NCI-H82 treated with DMSO at 0.1 percent for 48 hours (cell line): ENCODE measurements around the gene SCP2.

Experiments
- DNase-seq: peaks from one replicate; lab custom pipeline; 2025; ENCODE audit not compliant: unreplicated experiment; lab: John Stamatoyannopoulos, UW

The SCP2 gene

DNA sequence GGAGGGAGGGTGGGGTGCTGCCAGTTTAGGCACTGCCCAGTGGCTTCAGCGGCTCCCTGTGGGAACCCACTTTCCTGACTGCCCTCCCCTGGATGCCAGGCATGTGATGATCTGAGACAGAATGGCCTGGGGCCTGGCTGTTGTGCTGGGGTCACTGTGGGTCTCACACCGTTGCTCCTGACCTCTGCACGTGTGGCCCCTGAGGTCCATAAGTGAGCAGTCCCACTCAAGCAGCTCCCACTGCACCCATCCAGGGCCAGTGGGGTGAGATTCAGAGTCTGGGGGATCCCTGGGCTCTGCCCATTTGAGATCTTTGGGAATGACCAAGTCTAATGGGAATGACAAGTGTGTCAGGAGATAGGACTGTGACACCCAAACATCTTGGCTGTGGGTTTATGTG lies 153.0 kb downstream of the SCP2 start:
- no peak for DNase-seq

DNA sequence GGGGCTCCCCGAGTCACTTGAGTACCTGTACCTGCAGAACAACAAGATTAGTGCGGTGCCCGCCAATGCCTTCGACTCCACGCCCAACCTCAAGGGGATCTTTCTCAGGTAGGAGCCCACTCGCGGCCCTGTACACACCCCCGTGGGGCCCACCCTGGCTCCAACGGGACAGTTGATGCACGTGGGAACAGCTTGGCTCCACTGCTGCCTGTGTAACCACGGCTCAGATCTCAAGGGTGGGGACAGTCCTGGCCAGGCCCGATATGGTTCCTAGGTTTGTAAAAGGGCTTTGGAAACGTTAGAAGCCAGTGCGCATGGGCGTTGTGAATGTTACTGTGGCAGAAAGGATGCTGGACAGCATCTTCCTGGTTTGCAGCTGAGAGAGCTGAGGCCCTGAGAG lies 153.7 kb downstream of the SCP2 start:
- DNase-seq, result no peak

GRCh38 chr1:53081384-53082066 lies 154.4 kb downstream of the SCP2 start:
- DNase-seq, result no peak

DNA sequence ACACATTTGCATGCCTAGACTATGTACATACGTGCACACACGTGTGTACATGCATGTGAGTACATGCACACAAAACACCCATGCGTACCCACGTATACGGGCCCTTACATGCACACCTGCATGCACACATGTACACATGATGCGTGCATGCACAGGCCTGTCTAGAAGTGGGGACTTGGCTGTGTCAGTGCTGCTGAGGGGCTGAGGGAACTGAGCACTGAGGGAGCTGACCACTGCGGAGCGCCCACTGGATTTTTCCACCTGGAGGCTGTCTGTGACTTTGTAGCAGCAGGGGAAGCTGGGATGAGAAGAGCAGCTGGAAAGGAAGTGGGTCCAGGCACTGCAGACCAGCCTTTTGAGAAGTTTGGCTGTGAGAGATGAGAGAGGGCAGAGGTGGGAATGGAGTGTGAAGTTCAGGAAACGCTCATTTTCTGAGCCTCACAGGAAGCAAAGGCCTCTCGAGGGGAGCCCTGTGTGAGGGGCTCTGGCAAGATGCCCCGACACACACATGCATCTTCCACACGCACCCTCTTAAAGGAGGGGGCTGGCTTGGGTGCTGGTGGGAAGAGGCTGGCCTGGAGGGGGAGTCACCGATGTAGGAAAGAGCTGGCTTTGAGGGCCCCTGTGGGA lies 155.9 kb downstream of the SCP2 start:
- DNase-seq, result no peak

DNA sequence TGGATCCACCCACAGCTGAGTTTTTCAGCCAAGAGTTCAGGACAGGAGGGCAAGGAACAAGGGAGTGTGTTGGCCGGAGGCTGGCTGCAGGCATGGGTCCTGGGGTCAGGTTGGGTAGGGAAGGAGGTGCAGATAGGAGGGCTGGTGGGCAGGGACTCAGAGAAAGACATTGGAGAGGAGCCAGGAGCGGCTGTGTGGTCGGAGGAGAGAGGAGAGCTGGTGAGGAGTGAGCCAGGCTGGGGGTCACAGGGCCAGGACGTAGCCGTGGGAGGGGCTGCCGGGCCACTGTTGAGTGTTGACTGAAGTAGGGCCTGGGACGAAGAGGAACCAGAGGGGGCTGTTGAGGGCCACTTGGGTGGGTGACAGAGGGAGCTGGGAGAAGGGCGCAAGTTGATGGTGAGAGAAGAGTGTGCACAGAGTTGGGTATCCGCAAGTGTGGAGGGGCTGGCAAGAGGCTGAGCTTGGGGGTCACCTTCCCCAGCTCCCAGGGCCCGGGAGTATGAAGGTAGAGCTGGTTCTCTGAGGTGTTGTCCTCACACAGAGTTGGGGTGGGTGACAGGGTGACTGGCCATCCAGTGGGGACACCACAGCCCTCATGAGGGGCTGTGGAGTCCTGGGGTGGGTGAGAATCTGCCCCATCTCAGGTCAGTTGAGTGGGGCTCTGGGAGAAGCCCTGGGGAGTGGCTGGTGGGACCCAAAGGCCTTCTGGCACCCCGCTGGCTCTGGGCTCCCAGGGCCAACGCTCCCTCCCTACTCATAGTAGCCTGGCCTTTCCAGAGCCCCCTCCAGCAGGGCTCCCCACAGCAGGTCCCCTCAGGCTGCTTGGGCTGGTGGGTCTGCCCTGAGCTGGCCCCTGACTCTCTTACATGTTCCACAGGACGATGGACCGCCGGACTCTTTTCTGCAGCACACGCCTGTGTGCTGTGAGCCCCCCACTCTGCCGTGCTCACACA lies 156.8 kb downstream of the SCP2 start:
- DNase-seq, result no peak

DNA sequence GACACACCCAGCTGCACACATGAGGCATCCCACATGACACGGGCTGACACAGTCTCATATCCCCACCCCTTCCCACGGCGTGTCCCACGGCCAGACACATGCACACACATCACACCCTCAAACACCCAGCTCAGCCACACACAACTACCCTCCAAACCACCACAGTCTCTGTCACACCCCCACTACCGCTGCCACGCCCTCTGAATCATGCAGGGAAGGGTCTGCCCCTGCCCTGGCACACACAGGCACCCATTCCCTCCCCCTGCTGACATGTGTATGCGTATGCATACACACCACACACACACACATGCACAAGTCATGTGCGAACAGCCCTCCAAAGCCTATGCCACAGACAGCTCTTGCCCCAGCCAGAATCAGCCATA lies 157.5 kb downstream of the SCP2 start:
- DNase-seq, result no peak

DNA sequence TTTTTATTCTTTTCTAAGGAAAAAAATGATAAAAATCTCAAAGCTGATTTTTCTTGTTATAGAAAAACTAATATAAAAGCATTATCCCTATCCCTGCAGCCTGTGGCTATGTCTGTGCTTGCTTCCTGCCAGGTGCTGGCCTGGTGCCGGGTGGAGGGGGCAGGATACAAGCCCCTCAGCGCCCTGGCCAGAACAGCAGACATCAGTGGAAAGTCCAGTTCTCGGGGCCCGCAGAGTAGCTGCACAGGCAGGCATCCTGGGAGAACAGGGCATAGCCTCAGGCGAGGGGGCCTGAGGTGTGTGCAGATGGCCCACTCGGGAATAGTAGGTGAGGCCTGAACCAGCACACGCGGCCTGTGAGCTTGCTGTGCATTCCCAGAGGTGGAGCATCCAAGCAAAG lies 158.3 kb downstream of the SCP2 start:
- no peak for DNase-seq

- DNase-seq, result no peak
These were observed 159.5 kb downstream of the SCP2 start for GRCh38 chr1:53086491-53087070.

- DNase-seq, result no peak
These were observed 160.5 kb downstream of the SCP2 start for GRCh38 chr1:53087332-53088285.

DNA sequence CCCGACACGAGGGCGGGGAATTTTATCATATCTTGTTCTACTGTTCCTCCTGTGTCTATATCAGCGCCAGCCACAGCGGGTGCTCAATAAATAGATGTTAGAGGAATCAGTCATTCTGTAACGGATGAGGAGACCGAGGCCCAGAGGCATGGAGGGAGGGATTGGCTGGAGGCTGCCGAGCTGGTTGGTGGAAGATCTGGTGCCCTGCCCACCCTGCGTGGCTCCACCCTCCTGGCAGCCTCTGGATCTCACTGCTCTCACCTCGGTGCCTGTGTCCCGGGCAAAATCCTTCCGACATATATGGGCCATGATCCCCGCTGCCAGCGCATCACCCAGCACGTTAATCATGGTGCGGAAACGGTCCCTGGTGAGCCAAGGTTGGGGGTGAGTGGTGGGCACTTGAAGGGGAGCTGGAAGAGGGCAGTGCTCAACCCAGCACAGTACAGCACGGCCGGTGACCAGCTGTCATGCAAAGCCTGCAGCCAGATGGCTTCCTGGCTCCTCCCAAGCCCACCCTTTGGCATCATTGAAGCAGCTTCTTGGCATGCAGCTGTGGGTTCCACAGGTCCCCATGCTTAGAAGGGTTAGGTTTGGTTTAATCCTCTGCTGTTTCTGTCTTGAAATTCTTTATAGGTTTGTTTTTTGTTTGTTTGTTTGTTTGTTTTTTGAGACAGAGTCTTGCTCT lies 161.7 kb downstream of the SCP2 start:
- DNase-seq, result peak; percentile 19

DNA sequence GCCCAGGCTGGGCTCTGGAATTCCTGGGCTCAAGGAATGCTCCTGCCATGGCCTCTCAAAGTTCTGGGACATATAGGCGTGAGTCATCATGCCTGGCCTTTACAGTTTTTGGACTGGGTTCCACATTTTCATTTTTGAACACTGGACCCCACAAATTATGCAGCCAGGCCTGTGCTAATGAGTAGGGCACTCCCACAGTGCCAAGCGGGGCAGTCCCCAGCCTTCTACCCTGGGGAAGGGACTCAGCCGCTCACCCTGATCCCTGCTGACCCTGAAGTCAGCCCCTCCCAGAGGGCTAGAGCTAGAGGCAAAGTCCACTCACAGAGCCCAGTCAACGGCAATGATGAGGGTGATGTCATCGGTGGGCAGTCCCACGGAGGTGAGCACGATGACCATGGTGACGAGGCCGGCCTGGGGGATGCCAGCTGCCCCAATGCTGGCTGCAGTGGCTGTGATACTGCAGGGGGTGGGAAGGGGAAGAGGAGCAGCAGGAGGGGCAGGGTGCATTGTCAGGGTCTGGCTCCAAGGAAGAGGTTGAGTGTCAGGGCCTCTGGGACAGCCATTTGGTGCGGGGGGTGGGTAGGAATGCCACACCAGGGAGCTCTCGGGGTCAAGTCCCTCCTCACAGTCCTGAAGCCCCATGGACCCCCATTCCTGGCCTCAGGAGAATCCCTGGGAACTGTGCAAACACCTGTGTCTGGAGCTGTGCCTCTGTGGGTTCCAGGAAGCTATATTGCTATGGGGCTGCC lies 162.6 kb downstream of the SCP2 start:
- no peak for DNase-seq

- DNase-seq, result no peak
These were observed 163.4 kb downstream of the SCP2 start for GRCh38 chr1:53090227-53091147.

DNA sequence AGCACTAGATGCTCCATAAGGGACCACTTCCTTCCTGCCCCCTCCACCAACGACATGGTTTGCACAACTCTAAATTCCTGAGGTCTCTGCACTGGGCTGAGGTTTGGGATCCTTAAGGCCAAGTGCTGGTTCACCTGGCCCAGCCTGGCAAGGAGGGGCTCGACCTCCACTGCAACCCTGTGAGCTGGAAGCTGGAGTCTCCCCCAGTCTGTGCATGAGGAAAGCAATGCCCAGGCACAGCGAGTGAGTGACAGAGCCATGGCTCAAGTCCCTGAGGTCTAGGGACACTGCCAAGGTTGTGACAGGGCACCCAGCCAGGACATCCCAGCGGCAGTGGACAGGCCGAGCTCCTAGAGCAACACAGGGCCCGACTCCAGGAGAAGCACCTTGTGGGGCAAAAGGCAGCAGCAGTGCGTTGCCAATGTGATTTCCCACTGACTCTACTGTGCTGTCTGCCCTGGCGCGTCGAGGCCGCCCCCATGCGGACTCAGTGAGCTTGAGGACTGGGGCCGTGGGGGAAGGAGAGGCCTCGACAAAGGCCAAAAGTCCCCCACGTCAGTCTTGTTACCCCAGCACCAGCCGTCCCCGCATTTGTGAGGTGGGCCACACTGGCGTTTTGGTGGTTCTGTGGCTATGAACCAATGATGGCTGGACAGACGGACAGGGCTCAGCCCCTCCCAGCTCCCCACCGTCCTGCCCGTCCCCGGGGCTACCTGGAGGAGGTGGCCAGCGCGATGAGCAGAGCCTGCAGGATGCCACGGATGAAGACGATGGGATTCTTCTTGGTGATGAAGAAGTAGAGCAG lies 165.0 kb downstream of the SCP2 start:
- no peak for DNase-seq

DNA sequence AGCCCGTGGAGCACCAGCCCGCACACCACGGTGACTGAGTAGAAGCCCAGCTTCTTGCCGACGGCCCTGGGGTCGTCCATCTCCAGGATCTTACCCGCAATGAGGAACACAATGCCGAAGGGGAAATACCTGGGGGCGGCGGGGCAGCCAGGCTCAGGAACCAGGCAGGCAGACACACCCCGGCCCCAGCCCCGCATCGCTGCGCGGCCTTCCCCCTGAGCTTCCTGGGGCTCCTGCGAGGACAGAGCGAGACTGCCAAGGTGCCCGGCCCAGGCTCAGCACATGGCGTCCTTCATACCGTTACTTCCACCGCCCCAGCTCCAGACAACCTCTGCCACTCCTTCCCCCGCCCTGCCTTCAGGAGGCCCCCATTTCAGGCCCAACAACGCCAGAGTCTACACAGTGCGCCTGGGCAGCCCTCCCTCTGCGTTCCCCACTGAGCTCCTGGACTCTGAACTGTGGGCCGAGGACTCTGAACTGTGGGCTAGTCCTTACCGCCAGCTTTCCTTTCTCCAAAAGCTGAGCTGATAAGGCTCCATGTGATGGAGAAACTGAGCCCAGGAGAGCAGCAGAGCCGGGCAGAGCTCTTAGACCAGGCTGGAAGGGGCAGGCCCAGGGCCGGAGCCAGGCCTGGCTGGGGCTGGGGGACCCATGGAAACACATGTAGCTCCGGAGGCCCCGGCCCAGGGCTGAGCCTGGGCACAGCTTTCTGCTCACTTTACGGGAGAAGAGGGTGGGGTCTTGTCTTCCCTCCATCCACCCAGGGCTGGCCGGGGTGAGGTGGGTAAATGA lies 165.8 kb downstream of the SCP2 start:
- DNase-seq, result no peak

GRCh38 chr1:53093451-53093754 lies 166.3 kb downstream of the SCP2 start:
- DNase-seq, result no peak

GRCh38 chr1:53093778-53094532 lies 166.9 kb downstream of the SCP2 start:
- DNase-seq, result no peak
